ENCODE data around the gene TUBA8.
A peak's percentile ranks its signal among the peaks of the same experiment; 100 is the strongest.

TUBA8 gene

GRCh38 chr22:18077639-18078328, 32.8 kb upstream of the TUBA8 start, which contains the start of gene PEX26:
Gene PEX26 (plus strand): TSS chr22:18077990. CDS start chr22:18078377, 387 bp downstream.
- TF ChIP-seq CEBPB (IDR thresholded peaks at IDR 0.05) (no peak), RAD21 (IDR thresholded peaks at IDR 0.05; ENCODE audit: low read depth) (no peak), EGR1 (IDR thresholded peaks at IDR 0.05) (no peak; the same call in 1 of the 2 replicates), CREB1 (IDR thresholded peaks at IDR 0.05; ENCODE audit: low read depth) (no peak), REST (IDR thresholded peaks at IDR 0.05; ENCODE audit: low read depth) (no peak), YY1 (IDR thresholded peaks at IDR 0.05; ENCODE audit: low read depth) (peak; percentile 93), FOXM1 (IDR thresholded peaks at IDR 0.05; ENCODE audit: borderline replicate concordance, low read depth) (no peak), TAF1 (IDR thresholded peaks at IDR 0.05; ENCODE audit: low read depth) (peak; percentile 92), NFIC (IDR thresholded peaks at IDR 0.05) (peak; percentile 22; the same call in 1 of the 2 replicates), ZBTB7A (IDR thresholded peaks at IDR 0.05; ENCODE audit: low read depth) (no peak), MAX (IDR thresholded peaks at IDR 0.05) (peak; percentile 66), TEAD4 (IDR thresholded peaks at IDR 0.05) (no peak), TCF12 (IDR thresholded peaks at IDR 0.05; ENCODE audit: low read depth) (peak; percentile 65; the same call in 1 of the 2 replicates), EP300 (IDR thresholded peaks at IDR 0.05; ENCODE audit: borderline replicate concordance) (no peak)
- TF ChIP-seq, protein P1, sequence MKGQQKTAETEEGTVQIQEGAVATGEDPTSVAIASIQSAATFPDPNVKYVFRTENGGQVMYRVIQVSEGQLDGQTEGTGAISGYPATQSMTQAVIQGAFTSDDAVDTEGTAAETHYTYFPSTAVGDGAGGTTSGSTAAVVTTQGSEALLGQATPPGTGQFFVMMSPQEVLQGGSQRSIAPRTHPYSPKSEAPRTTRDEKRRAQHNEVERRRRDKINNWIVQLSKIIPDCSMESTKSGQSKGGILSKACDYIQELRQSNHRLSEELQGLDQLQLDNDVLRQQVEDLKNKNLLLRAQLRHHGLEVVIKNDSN (IDR thresholded peaks at IDR 0.05): no peak

DNA sequence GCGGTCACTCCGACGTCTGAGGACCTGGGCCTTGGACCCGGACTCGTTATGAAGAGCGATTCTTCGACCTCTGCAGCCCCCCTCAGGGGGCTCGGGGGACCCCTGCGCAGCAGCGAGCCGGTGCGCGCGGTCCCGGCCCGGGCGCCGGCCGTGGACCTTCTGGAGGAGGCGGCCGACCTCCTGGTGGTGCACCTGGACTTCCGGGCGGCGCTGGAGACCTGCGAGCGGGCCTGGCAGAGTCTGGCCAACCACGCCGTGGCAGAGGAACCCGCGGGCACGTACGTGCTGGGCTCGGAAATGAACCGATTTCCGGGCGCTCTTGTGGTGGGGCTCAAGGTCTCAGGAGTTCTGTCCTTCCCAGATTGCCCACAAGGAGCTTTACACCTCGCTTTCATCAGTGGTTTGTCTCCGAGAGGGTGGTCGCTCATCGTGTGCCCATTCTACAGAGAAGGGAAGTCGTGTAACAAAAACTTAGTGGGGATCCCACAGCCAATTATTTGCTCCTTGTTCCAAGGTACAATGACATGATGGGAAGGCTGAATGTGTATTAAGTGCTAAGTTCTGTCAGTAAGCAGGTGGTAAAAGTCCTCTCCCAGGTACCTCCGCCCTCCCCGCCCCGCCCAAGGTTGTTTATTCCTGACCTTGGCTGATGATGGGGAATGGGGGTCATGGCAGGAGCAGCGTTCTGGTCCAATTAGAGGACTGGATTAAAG, 32.1 kb upstream of the TUBA8 start:
- TF ChIP-seq EP300 (IDR thresholded peaks at IDR 0.05; ENCODE audit: borderline replicate concordance): no peak
- no peak for TF ChIP-seq TCF12 (IDR thresholded peaks at IDR 0.05; ENCODE audit: low read depth)
- TF ChIP-seq CEBPB (IDR thresholded peaks at IDR 0.05): no peak
- no peak for TF ChIP-seq NFIC (IDR thresholded peaks at IDR 0.05)
- TF ChIP-seq, protein P1 (IDR thresholded peaks at IDR 0.05): no peak
- no peak for TF ChIP-seq ZBTB7A (IDR thresholded peaks at IDR 0.05; ENCODE audit: low read depth)
- no peak; the same call in 1 of the 2 replicates for TF ChIP-seq RAD21 (IDR thresholded peaks at IDR 0.05; ENCODE audit: low read depth)
- TF ChIP-seq REST (IDR thresholded peaks at IDR 0.05; ENCODE audit: low read depth): no peak

DNA sequence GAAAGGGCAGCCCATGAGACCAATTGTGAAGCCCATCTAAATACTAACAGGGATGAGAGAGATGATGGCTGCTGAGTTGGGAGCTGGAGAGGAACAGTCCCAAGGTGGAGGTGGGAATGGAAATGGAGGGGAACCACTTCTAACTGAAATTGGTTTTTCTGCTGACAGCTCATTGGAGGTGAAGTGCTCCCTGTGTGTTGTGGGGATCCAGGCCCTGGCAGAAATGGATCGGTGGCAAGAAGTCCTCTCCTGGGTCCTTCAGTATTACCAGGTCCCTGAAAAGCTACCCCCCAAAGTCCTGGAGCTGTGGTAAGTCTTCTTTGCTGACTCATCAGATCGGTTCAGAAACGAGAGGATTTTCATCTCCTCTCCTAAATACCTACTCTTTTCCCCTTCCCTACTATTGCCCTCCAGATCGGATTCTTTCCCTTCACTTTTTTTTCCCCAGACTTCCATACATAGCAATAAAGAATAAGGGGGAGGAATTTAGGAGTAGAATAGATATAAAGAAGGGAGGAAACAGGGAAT, 30.8 kb upstream of the TUBA8 start:
- TF ChIP-seq, protein P1 (IDR thresholded peaks at IDR 0.05): no peak
- TF ChIP-seq FOXM1 (IDR thresholded peaks at IDR 0.05; ENCODE audit: borderline replicate concordance, low read depth): no peak
- TF ChIP-seq REST (IDR thresholded peaks at IDR 0.05; ENCODE audit: low read depth): no peak
- TF ChIP-seq MAX (IDR thresholded peaks at IDR 0.05): no peak
- no peak for TF ChIP-seq CEBPB (IDR thresholded peaks at IDR 0.05)
- TF ChIP-seq YY1 (IDR thresholded peaks at IDR 0.05; ENCODE audit: low read depth): no peak
- no peak for TF ChIP-seq TCF12 (IDR thresholded peaks at IDR 0.05; ENCODE audit: low read depth)
- no peak for TF ChIP-seq RAD21 (IDR thresholded peaks at IDR 0.05; ENCODE audit: low read depth)
- no peak for TF ChIP-seq NFIC (IDR thresholded peaks at IDR 0.05)
- no peak for TF ChIP-seq TAF1 (IDR thresholded peaks at IDR 0.05; ENCODE audit: low read depth)
- TF ChIP-seq EGR1 (IDR thresholded peaks at IDR 0.05): no peak
- no peak for TF ChIP-seq EP300 (IDR thresholded peaks at IDR 0.05; ENCODE audit: borderline replicate concordance)
- TF ChIP-seq TEAD4 (IDR thresholded peaks at IDR 0.05): no peak
- TF ChIP-seq ZBTB7A (IDR thresholded peaks at IDR 0.05; ENCODE audit: low read depth): no peak
- TF ChIP-seq CREB1 (IDR thresholded peaks at IDR 0.05; ENCODE audit: low read depth): no peak
